Activated T-helper 1 cell treated with anti-CD3 and anti-CD28 coated beads, Interleukin-12 subunit alpha, Interleukin-12 subunit beta, Interleukin-2, Interleukin-4 antibody, amounts not matched to agents 30 ng/mL and 10 ng/mL and 1 ng/mL, durations not matched to agents 14 hours and 24 hours and 36 hours (primary cell): Measurements from ENCODE around the gene DEFB115. TPM values are rescaled to one million over a fixed set of nuclear protein-coding genes. Genes with fewer than 3 reads are reported as not detected.
"Not testable (repeated sequence)": the region's sequence is repeated elsewhere in the genome, so short reads cannot be mapped to it uniquely, and the experiment has no call there.

Experiments
- DNase-seq: peaks from one replicate; pipeline ENCODE4 v3.0.0; 2021; ENCODE audit warnings: low spot score
- H3K27ac Mint-ChIP-seq: one replicate; pipeline ENCODE4 v1.8.0; 2021; ENCODE audit warnings: mild to moderate bottlenecking, mixed read lengths
- H3K27me3 Mint-ChIP-seq: one replicate; pipeline ENCODE4 v1.8.0; 2022; ENCODE audit warnings: mild to moderate bottlenecking, moderate library complexity, mixed read lengths; ENCODE audit not compliant: insufficient read depth
- H3K36me3 Mint-ChIP-seq: one replicate; pipeline ENCODE4 v1.8.0; 2021; ENCODE audit warnings: low read depth, mixed read lengths
- H3K4me1 Mint-ChIP-seq: one replicate; pipeline ENCODE4 v1.8.0; 2021; ENCODE audit warnings: low read depth, mixed read lengths
- H3K4me3 Mint-ChIP-seq: one replicate; pipeline ENCODE4 v1.8.0; 2021; ENCODE audit warnings: mild to moderate bottlenecking, moderate library complexity, mixed read lengths
- H3K9me3 Mint-ChIP-seq: one replicate; pipeline ENCODE4 v1.8.0; 2021; ENCODE audit warnings: mixed read lengths
- intact Hi-C: fragments of 100-400 bp; cut with micrococcal nuclease; formaldehyde crosslinking; loops from one replicate; pipeline ENCODE4 v1.15.1; 2024
- total RNA-seq: library from RNA; stranded (reverse); gene quantifications from 2 replicates; pipeline ENCODE4 v1.2.3, GENCODE V29; 2022

Gene DEFB115
- total RNA-seq, result not detected in 2 replicates

DNA sequence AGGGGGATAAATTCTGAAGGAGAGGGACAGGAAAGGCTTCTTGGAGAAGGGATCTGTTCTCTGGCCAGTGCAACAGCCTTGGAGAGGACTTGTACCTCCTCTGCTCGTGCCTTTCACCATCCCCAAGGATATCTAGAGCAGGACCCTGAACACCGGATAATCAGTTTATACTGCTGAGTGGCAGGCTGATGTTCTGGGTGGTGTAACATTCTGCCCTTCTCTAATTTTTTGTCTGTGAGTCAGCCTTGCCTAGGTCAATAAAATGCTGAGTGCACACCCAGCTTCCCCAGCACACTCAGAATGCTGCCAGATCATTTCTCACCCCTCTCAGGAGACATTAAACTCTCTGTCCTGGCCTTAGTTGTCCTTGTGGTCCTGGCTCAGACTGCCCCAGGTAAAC is at the start of gene DEFB115:
DEFB115 (plus strand) TSS at position 301 of the 400 bp plus-strand sequence; CDS start at position 301, 0 bp downstream.
- peaks cover 32% of the 10 kb centered on the region for H3K9me3 Mint-ChIP-seq
- no peaks in the 10 kb centered on the region for H3K4me1 Mint-ChIP-seq
- no peak within 1 kb of the TSS for H3K4me3 Mint-ChIP-seq
- no peaks in the 10 kb centered on the region for H3K27me3 Mint-ChIP-seq
- DNase-seq, result no peak
- no peaks in the 10 kb centered on the region for H3K36me3 Mint-ChIP-seq
- no peak within 1 kb of the TSS for H3K27ac Mint-ChIP-seq
- intact Hi-C loops, result no loop called here

DNA sequence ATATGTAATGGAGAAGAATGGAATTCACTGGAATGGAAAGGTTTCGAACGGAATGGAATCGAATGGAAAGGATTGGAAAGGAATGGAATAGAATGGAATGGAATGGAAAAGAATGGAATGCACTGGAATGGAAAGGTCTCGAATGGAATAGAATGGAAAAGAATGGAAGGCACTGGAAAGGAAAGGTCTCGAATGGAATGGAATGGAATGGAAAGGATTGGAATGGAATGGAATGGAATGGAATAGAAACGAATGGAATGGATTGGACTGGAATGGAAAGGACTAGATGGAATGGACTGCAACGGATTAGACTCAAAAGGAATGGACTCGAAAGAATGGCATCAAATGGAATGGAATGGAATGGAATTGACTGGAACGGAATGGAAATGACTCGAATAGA is 20.5 kb upstream of the DEFB115 start:
- H3K4me3 Mint-ChIP-seq, result no peak overlapping the region
- no peaks in the 10 kb centered on the region for H3K4me1 Mint-ChIP-seq
- H3K27ac Mint-ChIP-seq, result no peak overlapping the region
- no peaks in the 10 kb centered on the region for H3K27me3 Mint-ChIP-seq
- DNase-seq, result no peak
- no peaks in the 10 kb centered on the region for H3K9me3 Mint-ChIP-seq
- no peaks in the 10 kb centered on the region for H3K36me3 Mint-ChIP-seq
- intact Hi-C loops, result no loop called here

DNA sequence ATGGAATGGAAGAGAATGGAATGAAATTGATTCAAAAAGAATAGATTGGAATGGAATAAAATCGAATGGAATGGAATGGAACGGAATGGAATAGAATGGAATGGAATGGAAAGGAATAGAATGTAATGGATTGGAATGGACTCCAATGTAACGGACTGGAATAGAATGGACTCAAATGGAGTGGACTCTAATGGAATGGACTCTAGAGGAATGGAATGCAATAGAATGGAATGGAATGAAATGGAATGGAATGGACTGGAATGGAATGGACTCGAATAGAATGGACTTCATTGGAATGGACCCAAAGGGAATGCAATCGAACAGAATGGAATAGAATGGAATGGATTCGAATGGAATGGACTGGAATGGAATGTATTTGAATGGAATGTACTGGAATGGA is 19.7 kb upstream of the DEFB115 start:
- H3K36me3 Mint-ChIP-seq, result no peaks in the 10 kb centered on the region
- H3K4me1 Mint-ChIP-seq, result no peaks in the 10 kb centered on the region
- no peaks in the 10 kb centered on the region for H3K9me3 Mint-ChIP-seq
- no peaks in the 10 kb centered on the region for H3K27me3 Mint-ChIP-seq
- no peak overlapping the region for H3K4me3 Mint-ChIP-seq
- no peak for DNase-seq
- H3K27ac Mint-ChIP-seq, result no peak overlapping the region
- intact Hi-C loops, result no loop called here

DNA sequence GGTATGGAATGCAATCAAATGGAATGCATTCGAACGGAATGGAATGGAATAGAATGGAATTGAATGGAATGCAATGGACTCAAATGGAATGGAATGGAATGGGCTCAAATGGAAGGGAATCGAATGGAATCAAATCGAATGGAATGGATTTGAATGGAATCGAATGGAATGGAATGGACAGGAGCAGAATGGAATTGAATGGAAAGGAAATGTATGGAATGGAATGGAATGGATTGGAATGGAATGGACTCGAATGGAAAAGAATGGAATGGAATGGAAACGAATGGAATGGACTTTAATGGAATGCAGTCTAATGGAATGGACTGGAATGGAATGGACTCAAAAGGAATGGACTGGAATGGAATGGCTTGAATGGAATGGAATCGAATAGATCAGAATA is 18.3 kb upstream of the DEFB115 start:
- H3K4me3 Mint-ChIP-seq, result no peak overlapping the region
- no peak for DNase-seq
- no peaks in the 10 kb centered on the region for H3K9me3 Mint-ChIP-seq
- no peak overlapping the region for H3K27ac Mint-ChIP-seq
- intact Hi-C loops, result no loop called here
- H3K27me3 Mint-ChIP-seq, result no peaks in the 10 kb centered on the region
- no peaks in the 10 kb centered on the region for H3K36me3 Mint-ChIP-seq
- no peaks in the 10 kb centered on the region for H3K4me1 Mint-ChIP-seq

- intact Hi-C loops, result no loop called here
- Mint-ChIP-seq H3K9me3 (peaks cover 36% of the 10 kb centered on the region), H3K4me3 (no peak overlapping the region), H3K27ac (no peak overlapping the region), H3K27me3 (no peaks in the 10 kb centered on the region), H3K4me1 (no peaks in the 10 kb centered on the region), H3K36me3 (no peaks in the 10 kb centered on the region)
- no peak for DNase-seq
Measured at GRCh38 chr20:31256959-31257358, 505 bp upstream of the DEFB115 start.

DNA sequence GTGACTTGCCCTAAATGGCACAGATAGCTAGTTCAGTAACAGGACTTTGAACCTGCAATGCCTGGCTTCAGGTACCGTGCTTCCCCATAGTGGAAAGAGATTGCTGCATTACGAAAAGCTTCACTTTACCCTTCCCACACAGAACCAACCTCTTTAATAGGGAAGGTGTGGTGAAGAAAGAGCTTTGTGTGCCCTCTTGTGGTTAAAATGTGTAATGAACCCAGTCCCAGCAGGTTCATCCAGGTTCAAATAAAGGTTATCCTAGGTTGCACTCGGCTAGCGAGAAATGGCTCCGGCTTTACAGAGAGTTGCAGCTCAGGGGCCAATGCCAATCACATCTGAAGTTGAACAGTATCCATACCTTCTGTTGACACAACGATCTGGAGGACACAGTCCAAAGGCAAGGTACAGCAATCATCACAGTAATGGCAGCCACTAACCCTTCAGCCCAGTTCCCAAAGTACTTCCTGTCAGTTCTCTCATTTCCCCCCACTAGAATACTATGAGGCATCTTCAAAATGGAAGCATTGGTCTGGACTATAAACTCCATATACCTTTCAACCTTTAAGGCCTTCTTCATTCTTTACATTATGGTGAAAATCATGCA is 3.0 kb downstream of the DEFB115 start:
- H3K36me3 Mint-ChIP-seq, result no peaks in the 10 kb centered on the region

DNA sequence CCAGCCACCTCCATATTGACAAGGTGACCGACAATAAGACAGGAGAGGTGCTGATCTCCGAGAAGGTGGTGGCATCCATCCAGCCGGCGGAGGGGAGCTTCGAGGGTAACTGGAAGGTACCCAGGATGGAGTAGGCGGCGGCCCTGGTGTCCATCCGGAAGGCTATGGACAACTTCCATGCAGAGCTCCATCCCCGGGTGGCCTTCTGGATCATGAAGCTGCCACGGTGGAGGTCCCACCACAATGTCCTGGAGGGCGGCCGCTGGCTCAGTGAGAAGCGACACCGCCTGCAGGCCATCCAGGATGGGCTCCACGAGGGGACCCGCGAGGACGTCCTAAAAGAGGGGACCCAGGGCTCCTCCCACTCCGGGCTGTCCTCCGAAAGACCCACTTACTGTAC is 17.0 kb downstream of the DEFB115 start:
- Mint-ChIP-seq H3K27ac (no peak overlapping the region), H3K4me3 (no peak overlapping the region)
- intact Hi-C loops, result no loop called here

More for the DNA sequence above, 3.0 kb downstream of the DEFB115 start:
- no peak overlapping the region for H3K27ac Mint-ChIP-seq
- no peak for DNase-seq
- H3K4me3 Mint-ChIP-seq, result no peak overlapping the region
- intact Hi-C loops, result no loop called here
- peaks cover 30% of the 10 kb centered on the region for H3K9me3 Mint-ChIP-seq
- H3K27me3 Mint-ChIP-seq, result no peaks in the 10 kb centered on the region
- no peaks in the 10 kb centered on the region for H3K4me1 Mint-ChIP-seq

GRCh38 chr20:31278178-31278577 is 20.7 kb downstream of the DEFB115 start:
- Mint-ChIP-seq H3K27ac (no peak overlapping the region), H3K4me3 (no peak overlapping the region), H3K27me3 (no peaks in the 10 kb centered on the region), H3K36me3 (no peaks in the 10 kb centered on the region), H3K4me1 (no peaks in the 10 kb centered on the region), H3K9me3 (peaks cover 50% of the 10 kb centered on the region)
- intact Hi-C loops, result no loop called here
- no peak for DNase-seq

More for the DNA sequence above, 17.0 kb downstream of the DEFB115 start:
- Mint-ChIP-seq H3K36me3 (no peaks in the 10 kb centered on the region), H3K4me1 (no peaks in the 10 kb centered on the region), H3K9me3 (peaks cover 61% of the 10 kb centered on the region), H3K27me3 (no peaks in the 10 kb centered on the region)
- DNase-seq, result no peak

- DNase-seq, H3K4me3 Mint-ChIP-seq, H3K27me3 Mint-ChIP-seq, intact Hi-C loops, H3K36me3 Mint-ChIP-seq, H3K4me1 Mint-ChIP-seq, H3K27ac Mint-ChIP-seq: not testable (repeated sequence)
- peaks cover 48% of the 10 kb centered on the region for H3K9me3 Mint-ChIP-seq
Measured at GRCh38 chr20:31284964-31285363, 27.5 kb downstream of the DEFB115 start.

DNA sequence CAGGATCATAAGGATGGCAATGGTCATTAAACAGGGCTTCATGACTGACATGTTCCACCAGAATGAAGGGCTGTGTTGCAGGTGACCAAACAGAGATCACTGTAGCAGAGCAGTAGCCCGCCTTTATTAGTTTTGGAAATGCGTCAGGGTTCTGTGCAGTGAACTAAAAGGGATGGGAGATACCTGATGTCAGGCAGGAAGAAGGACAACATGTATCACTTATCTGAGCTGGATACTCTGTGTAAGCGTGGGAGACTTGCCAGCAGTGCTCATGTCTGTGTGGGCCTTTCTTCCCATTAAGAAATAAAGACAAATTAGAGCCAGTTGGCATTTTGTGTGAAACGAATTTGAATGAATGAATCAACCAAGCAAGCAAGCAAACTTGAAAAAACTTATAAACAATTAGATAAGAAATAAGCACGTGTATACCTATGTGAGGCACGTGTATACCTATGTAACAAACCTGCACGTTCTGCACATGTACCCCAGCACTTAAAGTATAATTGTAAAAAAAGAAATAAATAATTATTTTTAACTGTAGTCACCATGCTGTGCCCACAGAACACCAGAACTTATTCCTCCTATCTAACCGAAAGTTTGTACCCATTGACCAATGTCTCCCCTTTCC is 51.2 kb downstream of the DEFB115 start, which contains the start of gene DEFB116:
DEFB116 (minus strand) TSS at position 51 of the 628 bp plus-strand sequence; CDS start at position 51, 0 bp downstream.
- Mint-ChIP-seq H3K4me1 (no peaks in the 10 kb centered on the region), H3K9me3 (peaks cover 4% of the 10 kb centered on the region)

More for the DNA sequence above, 51.2 kb downstream of the DEFB115 start, which contains the start of gene DEFB116:
- DNase-seq, result no peak
- H3K4me3 Mint-ChIP-seq, result no peak within 1 kb of the TSS
- intact Hi-C loops, result no loop called here
- no peak within 1 kb of the TSS for H3K27ac Mint-ChIP-seq
- H3K27me3 Mint-ChIP-seq, result no peaks in the 10 kb centered on the region
- H3K36me3 Mint-ChIP-seq, result no peaks in the 10 kb centered on the region

Other genes starting within 250 kb of the DEFB115 start
- gene DEFB116, start 50.9 kb downstream of the DEFB115 start, total RNA-seq, result not detected in 2 replicates
- gene DEFB118, start 110.9 kb downstream of the DEFB115 start, total RNA-seq, result not detected in 2 replicates
- not detected in 2 replicates for gene DEFB119, start 132.9 kb downstream of the DEFB115 start, total RNA-seq
- gene DEFB121, start 148.6 kb downstream of the DEFB115 start, total RNA-seq, result not detected in 2 replicates
- gene DEFB123, start 183.0 kb downstream of the DEFB115 start, total RNA-seq, result not detected in 2 replicates
- gene DEFB124, start 217.5 kb downstream of the DEFB115 start, total RNA-seq, result not detected in 2 replicates
- not detected in 2 replicates for gene REM1, start 217.6 kb downstream of the DEFB115 start, total RNA-seq